Coronary artery (tissue), 2 donors: ENCODE data around the gene RHOT1.

ENCODE experiments used
- DNase-seq: peaks from one replicate; pipeline ENCODE4 v3.0.0-alpha.2; 2017; ENCODE audit warnings: low spot score
- H3K27ac ChIP-seq, 2 donors: fragments of 200-600 bp; sonication (generic); one replicate each; pipeline ENCODE4 v1.5.1; 2016 to 2019
- H3K4me3 ChIP-seq: fragments of 200-600 bp; sonication (generic); 2 replicates; pipeline ENCODE4 v1.5.1; 2016; ENCODE audit warnings: mild to moderate bottlenecking, moderate library complexity
- TF ChIP-seq, protein P1 (sequence below): fragments of 200-600 bp; sonication (generic); IDR thresholded peaks from one replicate; pipeline ENCODE4 v1.5.1; 2019; ENCODE audit warnings: antibody characterized with exemption

RHOT1 gene

GRCh38 chr17:32239456-32239855 lies 97.2 kb downstream of the RHOT1 start:
- DNase-seq: no peak
- Histone ChIP-seq H3K27ac (no peak overlapping the region), H3K4me3 (no peak overlapping the region)
- TF ChIP-seq, protein P1, sequence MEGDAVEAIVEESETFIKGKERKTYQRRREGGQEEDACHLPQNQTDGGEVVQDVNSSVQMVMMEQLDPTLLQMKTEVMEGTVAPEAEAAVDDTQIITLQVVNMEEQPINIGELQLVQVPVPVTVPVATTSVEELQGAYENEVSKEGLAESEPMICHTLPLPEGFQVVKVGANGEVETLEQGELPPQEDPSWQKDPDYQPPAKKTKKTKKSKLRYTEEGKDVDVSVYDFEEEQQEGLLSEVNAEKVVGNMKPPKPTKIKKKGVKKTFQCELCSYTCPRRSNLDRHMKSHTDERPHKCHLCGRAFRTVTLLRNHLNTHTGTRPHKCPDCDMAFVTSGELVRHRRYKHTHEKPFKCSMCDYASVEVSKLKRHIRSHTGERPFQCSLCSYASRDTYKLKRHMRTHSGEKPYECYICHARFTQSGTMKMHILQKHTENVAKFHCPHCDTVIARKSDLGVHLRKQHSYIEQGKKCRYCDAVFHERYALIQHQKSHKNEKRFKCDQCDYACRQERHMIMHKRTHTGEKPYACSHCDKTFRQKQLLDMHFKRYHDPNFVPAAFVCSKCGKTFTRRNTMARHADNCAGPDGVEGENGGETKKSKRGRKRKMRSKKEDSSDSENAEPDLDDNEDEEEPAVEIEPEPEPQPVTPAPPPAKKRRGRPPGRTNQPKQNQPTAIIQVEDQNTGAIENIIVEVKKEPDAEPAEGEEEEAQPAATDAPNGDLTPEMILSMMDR: no peak

DNA sequence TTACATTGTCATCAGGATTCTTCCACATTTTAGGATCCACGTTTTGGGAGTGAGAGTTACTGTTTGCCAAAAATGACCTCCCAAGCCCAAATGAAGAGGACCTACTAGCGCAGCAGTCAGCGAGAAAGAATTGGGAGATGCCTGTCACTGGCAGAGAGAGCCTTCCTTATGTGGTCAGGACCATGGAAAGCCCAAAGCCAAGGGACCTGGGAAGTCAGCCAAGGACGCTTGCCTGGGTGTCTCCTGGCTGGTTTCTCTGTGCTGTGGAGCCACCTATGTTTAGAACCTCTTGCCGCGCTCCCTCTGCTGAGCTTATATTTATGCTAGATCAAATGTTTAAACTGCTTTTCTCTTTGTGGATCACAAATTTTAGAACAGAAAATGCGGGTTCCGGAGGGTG lies 98.4 kb downstream of the RHOT1 start:
- TF ChIP-seq, protein P1: no peak
- DNase-seq: no peak
- H3K27ac ChIP-seq: no peak overlapping the region
- no peak overlapping the region for H3K4me3 ChIP-seq

GRCh38 chr17:32241640-32242039 lies 99.3 kb downstream of the RHOT1 start:
- no peak overlapping the region for H3K4me3 ChIP-seq
- TF ChIP-seq, protein P1: no peak
- no peak for DNase-seq
- H3K27ac ChIP-seq: no peak overlapping the region

DNA sequence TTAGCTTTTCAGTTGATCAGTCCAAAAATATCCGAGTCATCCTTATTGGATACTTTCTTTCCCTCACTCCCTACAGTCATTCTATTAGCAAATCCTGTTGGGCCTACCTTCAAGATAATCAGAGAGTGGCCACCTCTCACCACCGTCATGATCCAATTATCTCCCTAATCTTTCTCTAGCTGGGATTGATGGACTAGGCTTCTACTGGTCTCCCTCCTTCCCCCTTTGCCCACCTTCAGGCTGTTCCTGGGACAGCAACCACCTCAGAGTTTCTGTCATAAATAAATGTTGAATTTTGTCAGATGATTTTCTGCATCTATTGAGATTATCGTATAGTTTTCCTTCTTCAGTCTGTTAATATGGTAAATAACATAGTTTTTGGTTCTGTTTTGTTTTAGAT lies 107.2 kb downstream of the RHOT1 start:
- Histone ChIP-seq H3K4me3 (no peak overlapping the region), H3K27ac (no peak overlapping the region)
- DNase-seq: no peak
- TF ChIP-seq, protein P1: no peak

GRCh38 chr17:32253117-32253611 lies 110.9 kb downstream of the RHOT1 start:
- TF ChIP-seq, protein P1: peak; percentile 78
- no peak for DNase-seq
- H3K4me3 ChIP-seq: no peak overlapping the region
- H3K27ac ChIP-seq: no peak overlapping the region

DNA sequence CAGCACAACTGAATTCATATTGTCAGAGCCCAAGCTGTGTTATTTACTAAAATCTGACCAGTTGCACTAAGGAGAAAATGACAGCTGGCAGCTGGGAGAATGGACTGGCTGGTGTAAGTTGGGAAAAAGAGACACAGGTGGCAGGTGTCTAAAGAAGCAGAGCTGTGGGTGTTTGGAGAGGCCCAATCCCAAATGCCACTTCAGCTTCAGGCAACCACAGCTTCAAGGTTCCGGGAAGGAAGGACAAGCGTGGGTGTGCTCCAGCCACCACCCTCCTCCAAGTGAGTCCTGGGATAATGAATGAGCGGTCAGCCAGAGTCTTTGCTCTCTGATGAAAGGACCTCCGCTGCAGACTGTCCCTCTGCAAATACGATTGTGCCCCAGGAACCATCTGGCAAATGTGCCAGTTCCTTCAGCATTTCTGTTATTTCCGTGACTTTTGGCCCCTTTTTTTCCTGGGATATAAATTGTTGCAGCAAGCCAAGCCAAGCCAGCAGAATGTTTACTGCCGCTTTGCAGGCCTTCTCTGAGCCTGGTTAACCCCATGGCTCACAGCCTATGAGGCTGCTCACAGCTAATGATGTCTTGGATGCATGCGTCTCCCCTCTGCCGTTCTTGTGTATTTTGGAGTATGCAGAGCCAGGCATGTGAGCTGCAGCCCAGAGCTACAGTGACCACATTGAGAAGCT lies 113.9 kb downstream of the RHOT1 start:
- TF ChIP-seq, protein P1: no peak
- no peak overlapping the region for H3K4me3 ChIP-seq
- H3K27ac ChIP-seq: no peak overlapping the region
- DNase-seq: no peak

- TF ChIP-seq, protein P1: no peak
- no peak for DNase-seq
- no peak overlapping the region for H3K27ac ChIP-seq
Measured at GRCh38 chr17:32256701-32257019, 114.4 kb downstream of the RHOT1 start.

More at GRCh38 chr17:32256701-32257019, 114.4 kb downstream of the RHOT1 start:
- H3K4me3 ChIP-seq: no peak overlapping the region
